Effector CD4-positive, alpha-beta T cell (primary cell): Measurements from ENCODE around the gene TMC4.
"Not testable (repeated sequence)": the region's sequence is repeated elsewhere in the genome, so short reads cannot be mapped to it uniquely, and the experiment has no call there.

Experiments
- DNase-seq: peaks from one replicate; pipeline ENCODE4 v3.0.0-alpha.2; 2020

The TMC4 gene

GRCh38 chr19:54201980-54202379, 29.0 kb upstream of the TMC4 start:
- DNase-seq: no peak

DNA sequence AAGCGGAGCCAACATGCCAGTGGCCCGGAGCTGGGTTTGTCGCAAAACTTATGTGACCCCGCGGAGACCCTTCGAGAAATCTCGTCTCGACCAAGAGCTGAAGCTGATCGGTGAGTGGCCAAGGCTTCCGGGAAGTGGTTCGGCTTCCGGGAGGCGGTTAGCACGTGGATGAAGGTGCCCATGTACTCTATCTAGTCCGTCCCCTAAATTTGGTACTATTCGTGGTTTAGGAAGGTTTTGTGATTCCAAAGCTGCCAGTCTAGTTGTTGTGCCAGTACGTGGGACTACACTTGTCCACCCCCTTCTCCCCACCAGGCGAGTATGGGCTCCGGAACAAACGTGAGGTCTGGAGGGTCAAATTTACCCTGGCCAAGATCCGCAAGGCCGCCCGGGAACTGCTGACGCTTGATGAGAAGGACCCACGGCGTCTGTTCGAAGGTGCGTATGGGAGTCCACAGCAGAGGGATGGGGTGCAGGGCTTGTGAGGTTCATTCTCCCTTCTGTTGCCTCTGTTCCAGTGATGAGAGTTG, 28.3 kb upstream of the TMC4 start:
- no peak for DNase-seq

DNA sequence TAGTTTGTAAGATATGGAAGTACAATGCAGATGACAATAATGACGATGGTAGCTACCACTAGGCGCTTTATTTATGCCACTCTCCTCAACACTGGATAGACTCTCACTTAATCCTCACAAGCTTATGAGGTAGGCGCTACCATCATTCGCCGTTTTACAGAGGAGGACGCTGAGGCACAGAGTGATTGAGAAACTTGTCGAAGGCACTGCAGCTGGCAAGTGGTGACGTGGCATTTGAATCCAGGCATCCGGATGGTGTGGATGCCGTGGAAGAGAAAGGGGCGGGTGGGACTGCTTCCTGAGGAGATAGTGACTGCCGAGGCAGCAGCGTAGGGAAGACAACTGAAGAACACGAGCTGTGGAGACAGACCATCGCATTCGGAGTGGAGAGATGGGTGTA, 26.4 kb upstream of the TMC4 start:
- DNase-seq: no peak

- no peak for DNase-seq
These were observed 24.2 kb upstream of the TMC4 start for GRCh38 chr19:54197121-54197520.

- no peak for DNase-seq
These were observed 23.6 kb upstream of the TMC4 start for GRCh38 chr19:54196536-54196935.

- not testable (repeated sequence) for DNase-seq
These were observed 21.5 kb upstream of the TMC4 start for GRCh38 chr19:54194463-54194862.

GRCh38 chr19:54193011-54193410, 20.1 kb upstream of the TMC4 start:
- DNase-seq: no peak

- no peak for DNase-seq
These were observed 19.0 kb upstream of the TMC4 start for GRCh38 chr19:54191811-54192453.

- DNase-seq: peak; percentile 82
These were observed 18.3 kb upstream of the TMC4 start, which contains the start of gene TSEN34 for GRCh38 chr19:54191011-54191810. Gene TSEN34 (plus strand): TSS chr19:54191308. CDS start chr19:54191365, 57 bp downstream.

DNA sequence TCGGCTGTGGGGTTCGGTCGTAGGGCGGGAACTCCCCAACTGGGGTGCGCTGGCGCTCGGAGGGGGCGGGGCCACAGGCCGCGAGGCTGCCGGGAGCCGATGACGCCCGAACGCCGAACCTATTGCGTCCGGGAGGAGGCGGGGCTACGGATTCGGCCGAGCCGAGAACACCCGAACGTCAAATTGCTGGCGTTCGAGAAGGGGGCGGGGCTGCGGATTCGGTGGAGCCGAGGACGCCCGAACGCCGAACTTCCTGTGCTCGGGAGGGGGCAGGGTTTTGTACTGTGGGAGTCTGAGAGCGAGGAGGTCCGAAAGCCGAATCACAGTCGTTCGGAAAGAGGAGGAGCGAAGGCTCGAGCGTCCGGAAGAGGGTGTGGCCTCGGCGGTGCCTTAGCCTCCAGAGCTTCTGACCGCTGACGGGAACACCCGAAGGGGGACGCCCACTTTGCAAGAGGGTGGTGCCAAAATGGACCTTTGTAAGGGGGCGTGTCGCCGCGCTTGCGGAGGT, 17.6 kb upstream of the TMC4 start:
- peak; percentile 100 for DNase-seq

GRCh38 chr19:54189735-54190502, 17.0 kb upstream of the TMC4 start:
- DNase-seq: peak; percentile 100

DNA sequence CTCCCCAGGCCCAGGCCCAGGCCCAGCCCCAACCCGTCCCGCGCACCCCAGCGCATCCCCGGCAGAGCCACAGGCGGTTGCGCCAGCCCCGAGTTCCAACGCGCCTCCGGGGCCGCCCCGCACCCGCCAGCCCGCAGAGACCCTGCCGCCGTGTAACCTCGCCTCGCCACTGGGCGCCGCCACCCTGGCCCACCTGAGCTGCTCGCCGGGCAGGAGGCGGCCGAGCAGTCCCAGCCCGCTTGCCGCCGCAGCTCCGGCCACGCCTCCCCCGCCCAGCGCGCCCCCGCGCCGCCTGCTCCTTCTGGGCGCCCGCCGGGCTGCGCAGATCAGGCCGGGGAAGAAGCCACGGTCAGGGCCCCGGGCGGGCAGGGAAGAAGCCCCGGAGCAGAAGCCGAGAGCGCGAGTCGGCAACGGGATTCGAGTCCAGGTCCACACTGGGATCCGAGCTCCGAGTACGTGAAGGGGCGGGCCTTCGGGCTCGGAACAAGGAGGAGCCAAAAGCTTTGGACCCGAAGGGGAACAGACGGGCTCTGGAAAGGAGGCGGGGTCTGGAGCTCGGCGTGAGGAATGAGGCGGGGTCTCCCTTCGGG, 16.3 kb upstream of the TMC4 start, which contains the start of gene MBOAT7:
MBOAT7 (minus strand) TSS at position 436 of the 590 bp plus-strand sequence. CDS start 1,072 bp downstream, outside the sequence.
- DNase-seq: no peak

- peak; percentile 51 for DNase-seq
These were observed 15.4 kb upstream of the TMC4 start for GRCh38 chr19:54188215-54188871.

DNA sequence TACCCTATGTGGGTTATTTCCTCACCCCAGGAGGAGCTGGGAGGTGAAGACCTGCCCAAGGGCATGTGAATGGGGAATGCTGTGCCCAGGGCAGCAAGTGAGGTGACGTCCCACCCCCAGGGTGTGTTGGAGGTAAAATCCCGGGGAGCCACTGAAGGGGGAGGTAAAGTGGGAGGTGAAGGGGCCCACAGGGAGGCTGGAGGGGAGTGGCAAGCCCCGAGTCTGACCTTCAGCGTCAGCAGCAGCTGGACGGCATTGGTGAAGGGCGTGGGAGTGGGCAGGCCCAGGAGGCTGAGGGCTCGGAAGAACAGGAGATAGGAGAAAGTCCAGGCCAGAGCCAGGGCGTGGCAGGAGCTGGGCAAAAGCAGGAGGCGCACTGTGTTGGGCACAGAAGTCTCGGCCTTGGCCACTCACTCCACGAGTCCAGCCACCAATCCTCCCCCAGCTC, 14.0 kb upstream of the TMC4 start:
- no peak for DNase-seq

DNA sequence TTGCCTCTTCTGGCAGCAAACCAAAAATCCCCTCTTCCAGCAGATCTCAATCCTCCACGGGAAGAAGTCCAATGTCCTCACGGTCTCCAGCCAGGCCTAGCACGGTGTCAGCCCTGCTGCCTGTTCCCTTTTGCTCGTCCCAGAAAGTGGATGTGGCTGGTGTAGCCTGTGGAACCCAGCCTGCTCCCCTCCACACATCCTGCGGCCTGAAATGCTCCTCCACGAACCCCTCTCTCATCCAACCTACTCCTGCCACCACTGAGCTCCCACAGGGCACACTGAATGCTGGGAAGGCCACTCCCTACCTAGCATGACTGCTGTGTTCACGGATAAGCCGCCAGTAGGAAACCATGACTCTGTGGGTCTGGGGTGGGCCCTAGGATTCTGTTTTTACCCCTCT, 13.4 kb upstream of the TMC4 start:
- DNase-seq: no peak

GRCh38 chr19:54183431-54183830, 10.5 kb upstream of the TMC4 start:
- no peak for DNase-seq

GRCh38 chr19:54181894-54182293, 8.9 kb upstream of the TMC4 start:
- not testable (repeated sequence) for DNase-seq

GRCh38 chr19:54180691-54181091, 7.7 kb upstream of the TMC4 start:
- no peak for DNase-seq

DNA sequence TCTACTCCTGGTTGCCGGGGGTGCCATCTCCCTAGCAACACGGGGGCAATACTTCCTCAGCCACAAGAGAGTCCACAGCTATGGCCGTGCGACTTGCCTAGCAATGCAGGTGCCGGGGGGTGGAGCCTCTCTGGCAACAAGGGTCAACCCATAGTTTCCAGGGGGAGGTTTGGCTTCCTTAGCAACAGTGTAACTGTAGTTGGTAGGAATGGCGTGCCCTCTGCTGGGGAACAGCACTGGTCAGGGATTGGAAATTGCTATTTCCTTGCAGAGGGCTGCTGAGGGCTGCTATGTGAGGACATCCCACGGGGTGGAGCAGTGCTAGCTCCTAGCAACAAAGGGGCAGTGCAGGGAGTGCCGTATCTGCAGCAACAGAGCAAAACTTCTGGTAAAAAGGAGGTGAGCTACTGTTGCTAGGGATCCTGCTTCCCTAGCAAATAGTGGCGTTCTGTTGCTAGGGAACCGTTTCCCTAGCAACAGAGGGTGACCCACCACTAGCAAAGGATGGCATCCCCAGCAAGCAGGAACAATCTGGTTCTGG, 7.0 kb upstream of the TMC4 start:
- no peak for DNase-seq

DNA sequence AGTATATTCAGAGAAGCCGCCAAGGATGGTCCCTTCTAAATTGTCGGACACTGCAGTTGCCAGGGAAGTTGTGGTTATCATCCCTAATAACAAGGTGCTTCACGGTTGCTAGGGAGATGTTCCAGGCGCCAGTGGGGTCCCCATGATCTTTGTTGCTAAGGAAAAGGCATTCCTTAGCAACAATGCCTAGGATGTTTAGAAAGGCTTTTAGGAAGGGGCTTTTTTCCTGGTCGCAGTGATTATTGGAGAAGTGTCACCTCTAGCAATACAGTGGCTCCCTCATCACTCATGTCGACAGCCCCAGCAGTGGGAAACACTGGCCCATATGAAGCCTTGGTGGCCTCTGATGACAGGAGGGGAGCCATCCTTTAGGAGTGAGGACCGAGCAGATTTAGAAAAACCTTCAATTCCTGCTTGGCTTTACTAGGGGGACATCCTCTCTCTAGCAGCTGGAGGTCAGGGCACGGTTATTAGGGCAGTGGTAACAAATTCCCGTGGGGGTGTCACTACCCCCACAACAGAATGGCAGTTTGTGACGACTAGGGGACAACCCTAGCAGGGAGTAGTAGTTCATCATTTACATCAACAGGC, 6.4 kb upstream of the TMC4 start:
- DNase-seq: no peak
